DMS153 treated with DMSO at 0.1 percent for 48 hours (cell line): ENCODE measurements around the gene HCN3.
A peak's percentile ranks its signal among the peaks of the same experiment; 100 is the strongest.

ENCODE experiments used
- DNase-seq: peaks from one replicate; lab custom pipeline; 2025; ENCODE audit not compliant: unreplicated experiment; lab: John Stamatoyannopoulos, UW

HCN3 gene

GRCh38 chr1:155308493-155309422 is 31.5 kb downstream of the HCN3 start, which contains the start of gene FDPS:
FDPS (plus strand) TSS chr1:155308866; CDS start chr1:155309790, 924 bp downstream.
- peak; percentile 100 for DNase-seq

GRCh38 chr1:155309423-155310021 is 32.3 kb downstream of the HCN3 start:
- DNase-seq, result no peak

- no peak for DNase-seq
Measured at GRCh38 chr1:155313261-155313660, 36.0 kb downstream of the HCN3 start.

- DNase-seq, result no peak
Measured at GRCh38 chr1:155316922-155317321, 39.7 kb downstream of the HCN3 start.

- DNase-seq, result no peak
Measured at GRCh38 chr1:155318082-155318481, 40.8 kb downstream of the HCN3 start.

- DNase-seq, result no peak
Measured at GRCh38 chr1:155319536-155319935, 42.3 kb downstream of the HCN3 start.

GRCh38 chr1:155320252-155320651 is 43.0 kb downstream of the HCN3 start:
- DNase-seq, result no peak

GRCh38 chr1:155320661-155321617 is 43.7 kb downstream of the HCN3 start, which contains the start of gene RUSC1:
RUSC1 (plus strand) TSS chr1:155320894; CDS start chr1:155321774, 880 bp downstream.
- peak; percentile 69 for DNase-seq

GRCh38 chr1:155321639-155322503 is 44.6 kb downstream of the HCN3 start:
- DNase-seq, result no peak

GRCh38 chr1:155322571-155322952 is 45.3 kb downstream of the HCN3 start:
- DNase-seq, result no peak

GRCh38 chr1:155322953-155323728 is 45.9 kb downstream of the HCN3 start:
- peak; percentile 93 for DNase-seq

- peak; percentile 80 for DNase-seq
Measured at GRCh38 chr1:155323729-155324036, 46.4 kb downstream of the HCN3 start.

- DNase-seq, result peak; percentile 98
Measured at GRCh38 chr1:155324037-155324716, 46.9 kb downstream of the HCN3 start.

- DNase-seq, result peak; percentile 53
Measured at GRCh38 chr1:155324717-155325602, 47.7 kb downstream of the HCN3 start.

GRCh38 chr1:155325603-155325893 is 48.3 kb downstream of the HCN3 start:
- DNase-seq, result no peak

GRCh38 chr1:155326020-155326526 is 48.8 kb downstream of the HCN3 start:
- DNase-seq, result no peak

GRCh38 chr1:155326631-155327037 is 49.4 kb downstream of the HCN3 start:
- no peak for DNase-seq

- no peak for DNase-seq
Measured at GRCh38 chr1:155327981-155328380, 50.7 kb downstream of the HCN3 start.
